Measurements from ENCODE around the gene TMEM183A. TPM values are rescaled to one million over a fixed set of nuclear protein-coding genes. Genes with fewer than 3 reads are reported as not detected.
A peak's percentile ranks its signal among the peaks of the same experiment; 100 is the strongest.

The TMEM183A gene
- total and polyA plus RNA-seq, 2 of the 4 experiments (the other 2 are of a cell fraction): 56.8 to 63.1 TPM

DNA sequence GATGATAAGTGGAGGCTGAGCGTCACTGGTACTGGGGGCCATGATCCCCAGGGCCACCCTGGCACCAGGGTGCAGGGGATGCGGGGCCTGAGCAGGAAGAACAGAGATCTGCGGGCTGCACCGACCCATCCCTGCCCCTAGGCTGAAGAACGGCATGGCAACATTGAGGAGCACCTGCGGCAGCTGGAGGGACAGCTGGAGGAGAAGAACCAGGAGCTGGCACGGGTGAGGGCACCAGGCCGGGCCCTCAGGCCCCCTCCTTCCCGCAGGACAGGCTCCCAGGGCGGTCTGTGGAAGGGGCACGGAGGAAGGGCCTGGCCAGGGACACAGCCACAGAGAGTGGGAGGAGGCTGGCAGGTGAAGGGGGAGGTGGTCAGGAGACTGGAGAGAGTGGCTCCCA is 40.9 kb downstream of the TMEM183A start:
- DNase-seq: no peak
- peak overlapping the region; percentile 5 for H2AK9ac ChIP-seq (replicated peaks; ENCODE audit: low read depth, low read length, poor library complexity)
- H4K8ac ChIP-seq (ENCODE audit: low read depth in 2 of 2, low read length in 2 of 2): no peak overlapping the region
- no peaks in the 10 kb centered on the region for H3K79me1 ChIP-seq (ENCODE audit: low read depth in 1 of 2, low read length in 2 of 2)
- no peak overlapping the region for H3K27ac ChIP-seq (ENCODE audit: insufficient read depth, low read length)
- H3K9ac ChIP-seq (ENCODE audit: low read depth, low read length): no peak overlapping the region
- H3K4me1 ChIP-seq (ENCODE audit: control insufficient read depth, insufficient read depth, low read length): peaks cover 8% of the 10 kb centered on the region
- dilution Hi-C loops (cut with HindIII; ENCODE audit: low sequenced_read_pairs, unreplicated experiment): no loop called here
- H2BK5ac ChIP-seq (ENCODE audit: low read depth, low read length, poor library complexity, severe bottlenecking): no peak overlapping the region
- intact Hi-C loops (cut with micrococcal nuclease): no loop called here
- H2BK20ac ChIP-seq (ENCODE audit: low read depth, low read length): no peak overlapping the region
- peaks cover 3% of the 10 kb centered on the region; the same call in 1 of the 2 replicates for H3K27me3 ChIP-seq (ENCODE audit: control insufficient read depth, insufficient read depth, low read length)
- H3K4me3 ChIP-seq (ENCODE audit: insufficient read depth, low read depth, low read length): no peak overlapping the region
- ATAC-seq (ENCODE audit: low read depth): no peak
- H3K4ac ChIP-seq (ENCODE audit: low read depth, low read length): no peak overlapping the region
- 100% methylated on average over 5 of the region's 11 CpGs; no CpG with 5 or more reads in 1 of the 2 experiments for WGBS, 2 experiments (ENCODE audit: extremely low coverage in 2 of 2, insufficient read length in 1 of 2)
- no peak overlapping the region for H3K4me2 ChIP-seq (ENCODE audit: low read depth, low read length)
- no peak overlapping the region for H2AFZ ChIP-seq (replicated peaks; ENCODE audit: low read length, poor library complexity)
- no peak overlapping the region for H2BK15ac ChIP-seq (ENCODE audit: low read depth, low read length)
- in situ Hi-C loops (cut with MboI; ENCODE audit: low sequenced_read_pairs): no loop called here
- BruUV-seq (replicated peaks): no TSS peak
- no peak overlapping the region for H3K18ac ChIP-seq (ENCODE audit: low read depth, low read length)
- H3K9me1 ChIP-seq (ENCODE audit: insufficient read depth, low read length): peaks cover 6% of the 10 kb centered on the region
- H3K23ac ChIP-seq (ENCODE audit: low read depth, low read length): no peak overlapping the region
- POLR2A ChIA-PET (ENCODE audit: unreplicated experiment): no interaction called here
- H2AK5ac ChIP-seq (ENCODE audit: low read depth, low read length): no peak overlapping the region
- CTCF ChIA-PET: no interaction called here
- peaks cover 24% of the 10 kb centered on the region for H3K36me3 ChIP-seq (ENCODE audit: control insufficient read depth, insufficient read depth, low read length)
- no peak for TF ChIP-seq MAZ (IDR thresholded peaks at IDR 0.05; ENCODE audit: borderline replicate concordance, low read depth, low read length)
- no peak for TF ChIP-seq SMC3 (IDR thresholded peaks at IDR 0.05; ENCODE audit: low read depth, low read length)
- TF ChIP-seq POLR2A (IDR thresholded peaks at IDR 0.05; ENCODE audit: low read depth, low read length): no peak
- no peak for TF ChIP-seq RCOR1 (IDR thresholded peaks at IDR 0.05; ENCODE audit: insufficient replicate concordance, low read length)
- no peak for TF ChIP-seq CHD1 (IDR thresholded peaks at IDR 0.05; ENCODE audit: low read depth, low read length)
- no peak for TF ChIP-seq CEBPB (IDR thresholded peaks at IDR 0.05; ENCODE audit: low read depth, low read length)
- TF ChIP-seq FOS (IDR thresholded peaks at IDR 0.05; ENCODE audit: low read depth, low read length): no peak
- no peak for TF ChIP-seq BHLHE40 (IDR thresholded peaks at IDR 0.05; ENCODE audit: low read depth, low read length)
- no peak for TF ChIP-seq NFE2L2 (IDR thresholded peaks at IDR 0.05; ENCODE audit: low read depth, low read length)
- TF ChIP-seq, protein P1, sequence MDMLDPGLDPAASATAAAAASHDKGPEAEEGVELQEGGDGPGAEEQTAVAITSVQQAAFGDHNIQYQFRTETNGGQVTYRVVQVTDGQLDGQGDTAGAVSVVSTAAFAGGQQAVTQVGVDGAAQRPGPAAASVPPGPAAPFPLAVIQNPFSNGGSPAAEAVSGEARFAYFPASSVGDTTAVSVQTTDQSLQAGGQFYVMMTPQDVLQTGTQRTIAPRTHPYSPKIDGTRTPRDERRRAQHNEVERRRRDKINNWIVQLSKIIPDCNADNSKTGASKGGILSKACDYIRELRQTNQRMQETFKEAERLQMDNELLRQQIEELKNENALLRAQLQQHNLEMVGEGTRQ (IDR thresholded peaks at IDR 0.05; ENCODE audit: low read depth, low read length): no peak
- TF ChIP-seq, protein P2, sequence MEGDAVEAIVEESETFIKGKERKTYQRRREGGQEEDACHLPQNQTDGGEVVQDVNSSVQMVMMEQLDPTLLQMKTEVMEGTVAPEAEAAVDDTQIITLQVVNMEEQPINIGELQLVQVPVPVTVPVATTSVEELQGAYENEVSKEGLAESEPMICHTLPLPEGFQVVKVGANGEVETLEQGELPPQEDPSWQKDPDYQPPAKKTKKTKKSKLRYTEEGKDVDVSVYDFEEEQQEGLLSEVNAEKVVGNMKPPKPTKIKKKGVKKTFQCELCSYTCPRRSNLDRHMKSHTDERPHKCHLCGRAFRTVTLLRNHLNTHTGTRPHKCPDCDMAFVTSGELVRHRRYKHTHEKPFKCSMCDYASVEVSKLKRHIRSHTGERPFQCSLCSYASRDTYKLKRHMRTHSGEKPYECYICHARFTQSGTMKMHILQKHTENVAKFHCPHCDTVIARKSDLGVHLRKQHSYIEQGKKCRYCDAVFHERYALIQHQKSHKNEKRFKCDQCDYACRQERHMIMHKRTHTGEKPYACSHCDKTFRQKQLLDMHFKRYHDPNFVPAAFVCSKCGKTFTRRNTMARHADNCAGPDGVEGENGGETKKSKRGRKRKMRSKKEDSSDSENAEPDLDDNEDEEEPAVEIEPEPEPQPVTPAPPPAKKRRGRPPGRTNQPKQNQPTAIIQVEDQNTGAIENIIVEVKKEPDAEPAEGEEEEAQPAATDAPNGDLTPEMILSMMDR (conservative IDR thresholded peaks at IDR 0.05; ENCODE audit: low read depth, low read length): no peak
- TF ChIP-seq MAFK (IDR thresholded peaks at IDR 0.05; ENCODE audit: low read depth, low read length): no peak
- TF ChIP-seq, protein P3, sequence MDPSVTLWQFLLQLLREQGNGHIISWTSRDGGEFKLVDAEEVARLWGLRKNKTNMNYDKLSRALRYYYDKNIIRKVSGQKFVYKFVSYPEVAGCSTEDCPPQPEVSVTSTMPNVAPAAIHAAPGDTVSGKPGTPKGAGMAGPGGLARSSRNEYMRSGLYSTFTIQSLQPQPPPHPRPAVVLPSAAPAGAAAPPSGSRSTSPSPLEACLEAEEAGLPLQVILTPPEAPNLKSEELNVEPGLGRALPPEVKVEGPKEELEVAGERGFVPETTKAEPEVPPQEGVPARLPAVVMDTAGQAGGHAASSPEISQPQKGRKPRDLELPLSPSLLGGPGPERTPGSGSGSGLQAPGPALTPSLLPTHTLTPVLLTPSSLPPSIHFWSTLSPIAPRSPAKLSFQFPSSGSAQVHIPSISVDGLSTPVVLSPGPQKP (IDR thresholded peaks at IDR 0.05; ENCODE audit: borderline replicate concordance, low read depth, low read length): no peak
- TF ChIP-seq RAD21 (IDR thresholded peaks at IDR 0.05; ENCODE audit: low read length): no peak
- TF ChIP-seq RFX5 (IDR thresholded peaks at IDR 0.05; ENCODE audit: low read depth, low read length): no peak
- no peak for TF ChIP-seq MXI1 (IDR thresholded peaks at IDR 0.05; ENCODE audit: borderline replicate concordance, low read depth, low read length)
- H4K5ac ChIP-seq (ENCODE audit: low read depth, low read length): no peak overlapping the region
- H3K14ac ChIP-seq (replicated peaks; ENCODE audit: low read depth, low read length): no peak overlapping the region
- H3K9me3 ChIP-seq (ENCODE audit: control insufficient read depth, insufficient read depth, low read length): no peaks in the 10 kb centered on the region
- no peak overlapping the region for H4K91ac ChIP-seq (ENCODE audit: insufficient read depth, low read depth, low read length)
- no peak overlapping the region for H2BK120ac ChIP-seq (ENCODE audit: low read depth, low read length)
- H3K56ac ChIP-seq (ENCODE audit: extremely low read depth, insufficient read depth, low read length): no peak overlapping the region
- H4K20me1 ChIP-seq (ENCODE audit: insufficient read depth, low read length): no peaks in the 10 kb centered on the region
